CD14-positive monocyte (primary cell): ENCODE data around the gene ARRB2. TPM values are rescaled to one million over a fixed set of nuclear protein-coding genes. Genes with fewer than 3 reads are reported as not detected.

Experiments
- DNase-seq, 3 donors: peaks; one replicate each; pipeline ENCODE4 v3.0.0-alpha.2; 2011 to 2022
- H2AFZ ChIP-seq: 2 replicates; pipeline ENCODE4 v1.6.0; 2012; ENCODE audit warnings: mild to moderate bottlenecking, low read depth, low read length, inconsistent platforms; ENCODE audit not compliant: insufficient read depth, poor library complexity, severe bottlenecking
- H3K27ac ChIP-seq, 2 donors: 1 replicate in 1 of 2; 2 replicates in 1 of 2; pipeline ENCODE4 v1.5.1; 2012 to 2013; ENCODE audit warnings: low read length in 2 of 2, control low read depth in 1 of 2, inconsistent platforms in 1 of 2, low read depth in 1 of 2, mild to moderate bottlenecking in 1 of 2
- H3K27me3 ChIP-seq, 2 donors: one replicate each; pipeline versions ENCODE4 v1.6.0 to v1.6.1; 2011 to 2013; ENCODE audit warnings: low read length in 2 of 2; ENCODE audit not compliant: control insufficient read depth in 2 of 2, insufficient read depth in 2 of 2
- H3K36me3 ChIP-seq, 2 donors: replicated peaks in 1 of 2; 1 replicate in 1 of 2; 2 replicates in 1 of 2; pipeline versions ENCODE4 v1.5.1 to v1.6.1; 2012 to 2013; ENCODE audit warnings: low read length in 2 of 2, control low read depth in 1 of 2, inconsistent platforms in 1 of 2, mild to moderate bottlenecking in 1 of 2; ENCODE audit not compliant: insufficient read depth in 2 of 2, control insufficient read depth in 1 of 2
- H3K4me1 ChIP-seq, 2 donors: 1 replicate in 1 of 2; 2 replicates in 1 of 2; pipeline versions ENCODE4 v1.5.1 to v1.6.1; 2012 to 2013; ENCODE audit warnings: low read length in 2 of 2, control low read depth in 1 of 2, inconsistent platforms in 1 of 2, mild to moderate bottlenecking in 1 of 2, moderate library complexity in 1 of 2; ENCODE audit not compliant: insufficient read depth in 2 of 2, control insufficient read depth in 1 of 2
- H3K4me2 ChIP-seq: replicated peaks from 2 replicates; pipeline ENCODE3; 2012; ENCODE audit warnings: low read length, moderate library complexity, mild to moderate bottlenecking; ENCODE audit not compliant: poor library complexity, severe bottlenecking; ENCODE audit errors: extremely low read depth
- H3K4me3 ChIP-seq, 3 experiments: fragments of 200-600 bp in 1 of 3; sonication (generic) in 1 of 3; replicated peaks in 1 of 3; 1 replicate in 2 of 3; 2 replicates in 1 of 3; pipeline ENCODE4 v1.5.1; 2011 to 2013; ENCODE audit warnings: low read length in 3 of 3, mild to moderate bottlenecking in 3 of 3, control low read depth in 2 of 3, low read depth in 2 of 3, inconsistent platforms in 1 of 3, moderate library complexity in 1 of 3
- H3K79me2 ChIP-seq: 2 replicates; pipeline ENCODE4 v1.6.0; 2012; ENCODE audit warnings: mild to moderate bottlenecking, control low read depth, inconsistent platforms, low read length, moderate library complexity; ENCODE audit not compliant: insufficient read depth
- H3K9ac ChIP-seq: 2 replicates; pipeline ENCODE4 v1.6.0; 2017; ENCODE audit warnings: low read length, mild to moderate bottlenecking; ENCODE audit not compliant: insufficient read depth, poor library complexity, severe bottlenecking
- H3K9me3 ChIP-seq, 2 donors: replicated peaks in 1 of 2; 1 replicate in 1 of 2; 2 replicates in 1 of 2; pipeline versions ENCODE4 v1.5.1 to v1.6.1; 2012 to 2013; ENCODE audit warnings: low read length in 2 of 2, control low read depth in 1 of 2; ENCODE audit not compliant: control insufficient read depth in 1 of 2, insufficient read depth in 1 of 2
- H4K20me1 ChIP-seq: 2 replicates; pipeline ENCODE4 v1.6.0; 2012; ENCODE audit warnings: mild to moderate bottlenecking, low read length, control low read depth, moderate library complexity; ENCODE audit not compliant: insufficient read depth
- H3K27ac Mint-ChIP-seq, 7 donors: one replicate each; pipeline ENCODE4 v1.8.0; 2020; ENCODE audit warnings: mild to moderate bottlenecking in 7 of 7, mixed read lengths in 7 of 7, moderate library complexity in 6 of 7, inconsistent platforms in 2 of 7
- H3K27me3 Mint-ChIP-seq, 3 donors: one replicate each; pipeline ENCODE4 v1.8.0; 2021 to 2022; ENCODE audit warnings: low read depth in 3 of 3, mild to moderate bottlenecking in 3 of 3, mixed read lengths in 3 of 3, moderate library complexity in 3 of 3, inconsistent platforms in 1 of 3
- H3K36me3 Mint-ChIP-seq, 2 donors: one replicate each; pipeline ENCODE4 v1.8.0; 2020; ENCODE audit warnings: mixed read lengths in 2 of 2, inconsistent platforms in 1 of 2, mild to moderate bottlenecking in 1 of 2
- H3K4me1 Mint-ChIP-seq: one replicate; pipeline ENCODE4 v1.8.0; 2020; ENCODE audit warnings: mild to moderate bottlenecking, mixed read lengths
- H3K4me3 Mint-ChIP-seq, 2 donors: one replicate each; pipeline ENCODE4 v1.8.0; 2020; ENCODE audit warnings: mild to moderate bottlenecking in 2 of 2, mixed read lengths in 2 of 2, moderate library complexity in 1 of 2
- H3K9me3 Mint-ChIP-seq, 7 donors: one replicate each; pipeline ENCODE4 v1.8.0; 2020 to 2022; ENCODE audit warnings: mixed read lengths in 7 of 7, mild to moderate bottlenecking in 6 of 7, moderate library complexity in 6 of 7, inconsistent platforms in 2 of 7
- CTCF ChIP-seq: fragments of 200-600 bp; IDR thresholded peaks from one replicate; pipeline ENCODE4 v1.8.0; 2022; ENCODE audit warnings: antibody characterized with exemption, mild to moderate bottlenecking
- WGBS: methylation state at CpG from one replicate; pipeline ENCODE4 v1.1.5; 2013; ENCODE audit warnings: missing lambda C conversion rate; ENCODE audit not compliant: insufficient coverage; 5-methylcytosine and 5-hydroxymethylcytosine counted together
- intact Hi-C, 2 donors: fragments of 100-400 bp; cut with micrococcal nuclease; formaldehyde crosslinking; loops; one replicate each; pipeline versions ENCODE4 v1.15.0 to v1.15.1; 2023
- polyA plus RNA-seq, 3 donors: library from polyadenylated mRNA; depleted of rRNA in 1 of 3; unstranded in 2 of 3; stranded (reverse) in 1 of 3; fragments of 300-500 nt in 2 of 3; fragments of >200 nt in 1 of 3; fragmentation: Illumina TruSeq in 2 of 3; gene quantifications; 1 replicate in 2 of 3; 2 replicates in 1 of 3; pipeline ENCODE4 v1.2.3, GENCODE V29; 2012 to 2021

Gene ARRB2
- polyA plus RNA-seq, 3 donors, result 134 to 760 (median 150) TPM

DNA sequence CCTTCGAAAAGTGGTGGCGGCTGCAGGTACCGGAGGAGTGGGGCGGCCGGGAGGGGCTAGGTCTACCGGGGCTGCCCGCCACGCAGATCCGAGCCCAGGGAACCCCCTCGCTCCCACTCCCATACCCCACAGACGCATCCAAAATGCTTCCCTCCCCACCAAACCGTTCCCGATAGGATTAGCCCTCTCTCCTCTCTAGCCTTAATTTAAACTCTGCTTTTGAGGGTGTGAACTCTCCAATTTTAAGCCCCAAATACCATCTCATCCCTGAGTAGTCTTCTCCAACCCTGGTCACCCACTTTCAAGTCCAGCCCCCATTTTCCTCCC lies 29.6 kb downstream of the ARRB2 start:
- intact Hi-C loops, result loop anchor here in 1 of 2 donors (5.0 kb wide), 1 partner anchor 37 kb away; no protein-coding TSS in a partner anchor
- DNase-seq, result no peak
- no peak overlapping the region for H2AFZ ChIP-seq
- peak overlapping the region; percentile 80 for H3K9ac ChIP-seq
- H3K4me1 ChIP-seq, result peaks cover 41 to 50% of the 10 kb centered on the region in 2 donors
- 17% methylated on average over 4 of the region's 13 CpGs for WGBS
- Mint-ChIP-seq H3K4me1 (peaks cover 44% of the 10 kb centered on the region), H3K4me3 (peak overlapping the region; percentile 85 to 89), H3K27me3 (peaks cover 47 to 66% (median 51%) of the 10 kb centered on the region in 3 donors), H3K9me3 (peaks cover 0 to 18% (median 8%) of the 10 kb centered on the region in 7 donors), H3K36me3 (peaks cover 36 to 37% of the 10 kb centered on the region in 2 donors), H3K27ac (peak overlapping the region; percentile 51 to 86 (median 70))
- no peak for TF ChIP-seq CTCF
- H3K36me3 ChIP-seq, result peaks cover 0 to 2% of the 10 kb centered on the region in 2 donors
- H3K9me3 ChIP-seq, result no peaks in the 10 kb centered on the region
- H3K79me2 ChIP-seq, result no peaks in the 10 kb centered on the region
- H3K27me3 ChIP-seq, result peaks cover 7 to 58% of the 10 kb centered on the region in 2 donors
- peak overlapping the region; percentile 71 for H3K4me2 ChIP-seq
- H4K20me1 ChIP-seq, result no peaks in the 10 kb centered on the region
- H3K27ac ChIP-seq, result peak overlapping the region in 1 of 2 donors; percentile 79
- H3K4me3 ChIP-seq, result peak overlapping the region; percentile 29 to 78 (median 46)

GRCh38 chr17:4740584-4740983 lies 30.2 kb downstream of the ARRB2 start:
- DNase-seq, result no peak
- TF ChIP-seq CTCF, result no peak
- Histone ChIP-seq H3K9ac (no peak overlapping the region), H3K79me2 (no peaks in the 10 kb centered on the region), H3K36me3 (no peaks in the 10 kb centered on the region), H3K9me3 (no peaks in the 10 kb centered on the region), H3K27me3 (peaks cover 10 to 63% of the 10 kb centered on the region in 2 donors), H3K4me3 (peak overlapping the region in 1 of 3 experiments; percentile 78), H3K4me2 (peak overlapping the region; percentile 71), H3K4me1 (peaks cover 38 to 48% of the 10 kb centered on the region in 2 donors), H2AFZ (no peak overlapping the region), H3K27ac (no peak overlapping the region), H4K20me1 (no peaks in the 10 kb centered on the region)
- 98% methylated on average over 5 of the region's 8 CpGs for WGBS
- Mint-ChIP-seq H3K4me1 (peaks cover 42% of the 10 kb centered on the region), H3K9me3 (peaks cover 0 to 18% (median 8%) of the 10 kb centered on the region in 7 donors), H3K36me3 (peaks cover 31 to 33% of the 10 kb centered on the region in 2 donors), H3K4me3 (peak overlapping the region; percentile 85 to 89), H3K27me3 (peaks cover 52 to 72% (median 56%) of the 10 kb centered on the region in 3 donors), H3K27ac (peak overlapping the region in 4 of 7 donors; percentile 54 to 86 (median 78))
- intact Hi-C loops, result loop anchor here in 1 of 2 donors (5.0 kb wide), 1 partner anchor 37 kb away; no protein-coding TSS in a partner anchor
